H1 (cell line): ENCODE measurements around the gene PRKAR2B. TPM values are rescaled to one million over a fixed set of nuclear protein-coding genes. Genes with fewer than 3 reads are reported as not detected.

ENCODE experiments used
- CTCF ChIA-PET: fragments of 300-600 bp; sonication (Branson Sonifier 250); formaldehyde crosslinking; loops from one replicate; lab custom pipeline; 2021; ENCODE audit not compliant: partially characterized antibody; lab: Charles Lee
- POLR2A ChIA-PET: fragments of 300-600 bp; sonication (Branson Sonifier 250); formaldehyde crosslinking; loops from one replicate; lab custom pipeline; 2021; ENCODE audit warnings: inconsistent platforms; ENCODE audit not compliant: partially characterized antibody; lab: Charles Lee
- DNase-seq, 2 experiments: peaks; one replicate each; pipeline versions ENCODE4 v3.0.0 to v3.0.0-alpha.2; 2010 to 2022; ENCODE audit warnings: low spot score in 2 of 2, low read depth in 1 of 2, mixed read lengths in 1 of 2
- FAIRE-seq: peaks from 2 replicates; lab custom pipeline; 2011; peaks lifted over from hg19 to GRCh38; lab: Jason Lieb, UNC
- H2AFZ ChIP-seq: 2 replicates; pipeline ENCODE4 v1.8.1; 2012; ENCODE audit warnings: low read length, inconsistent platforms
- H2AK5ac ChIP-seq: 2 replicates; pipeline ENCODE4 v1.6.1; 2013; ENCODE audit warnings: low read depth, low read length
- H2BK120ac ChIP-seq: replicated peaks from 2 replicates; pipeline ENCODE3; 2013; ENCODE audit warnings: low read depth, low read length, inconsistent platforms
- H2BK12ac ChIP-seq: 2 replicates; pipeline ENCODE4 v1.6.1; 2013; ENCODE audit warnings: low read depth, low read length
- H2BK15ac ChIP-seq: 2 replicates; pipeline ENCODE4 v1.6.1; 2013; ENCODE audit warnings: low read length
- H2BK20ac ChIP-seq: 2 replicates; pipeline ENCODE4 v1.6.1; 2013; ENCODE audit warnings: low read length
- H2BK5ac ChIP-seq: 2 replicates; pipeline ENCODE4 v1.6.1; 2013; ENCODE audit warnings: low read depth, low read length
- H3K14ac ChIP-seq: 2 replicates; pipeline ENCODE4 v1.6.1; 2013; ENCODE audit warnings: inconsistent platforms; ENCODE audit not compliant: insufficient read length
- H3K18ac ChIP-seq: 2 replicates; pipeline ENCODE4 v1.6.1; 2013; ENCODE audit warnings: low read length; ENCODE audit errors: extremely low read depth
- H3K23ac ChIP-seq: 2 replicates; pipeline ENCODE4 v1.6.1; 2013; ENCODE audit warnings: inconsistent platforms; ENCODE audit not compliant: insufficient read length
- H3K23me2 ChIP-seq: 2 replicates; pipeline ENCODE4 v1.6.1; 2013; ENCODE audit warnings: low read depth, low read length
- H3K27ac ChIP-seq: 2 replicates; pipeline ENCODE4 v1.6.1; 2011; ENCODE audit warnings: low read depth, low read length, inconsistent platforms
- H3K27me3 ChIP-seq, 4 experiments: replicated peaks in 1 of 4; 1 replicate in 1 of 4; 2 replicates in 3 of 4; pipeline versions ENCODE4 v1.6.1 to v1.8.1; 2011 to 2013; ENCODE audit warnings: low read length in 3 of 4, mild to moderate bottlenecking in 3 of 4, inconsistent platforms in 2 of 4, mixed read lengths in 2 of 4, moderate library complexity in 1 of 4; ENCODE audit not compliant: control insufficient read depth in 3 of 4, insufficient read depth in 3 of 4; ENCODE audit errors: extremely low read depth in 1 of 4
- H3K36me3 ChIP-seq, 4 experiments: 2 replicates each; pipeline versions ENCODE4 v1.6.1 to v1.8.1; 2011 to 2013; ENCODE audit warnings: mild to moderate bottlenecking in 4 of 4, low read length in 3 of 4, moderate library complexity in 2 of 4, control low read depth in 1 of 4, inconsistent platforms in 1 of 4; ENCODE audit not compliant: insufficient read depth in 4 of 4, control insufficient read depth in 2 of 4
- H3K4ac ChIP-seq: replicated peaks from 2 replicates; pipeline ENCODE3; 2013; ENCODE audit warnings: low read length, low read depth, mixed read lengths, inconsistent platforms; ENCODE audit not compliant: insufficient read length
- H3K4me1 ChIP-seq, 4 experiments: replicated peaks in 1 of 4; 1 replicate in 1 of 4; 2 replicates in 3 of 4; pipeline versions ENCODE4 v1.6.1 to v1.8.1; 2011 to 2013; ENCODE audit warnings: low read length in 3 of 4, inconsistent platforms in 2 of 4, mixed read lengths in 1 of 4; ENCODE audit not compliant: insufficient read depth in 4 of 4, control insufficient read depth in 3 of 4
- H3K4me2 ChIP-seq, 2 experiments: 2 replicates each; pipeline versions ENCODE4 v1.6.1 to v1.8.1; 2011 to 2013; ENCODE audit warnings: low read depth in 2 of 2, low read length in 2 of 2, control low read depth in 1 of 2, inconsistent platforms in 1 of 2, mild to moderate bottlenecking in 1 of 2; ENCODE audit not compliant: insufficient read depth in 1 of 2
- H3K4me3 ChIP-seq, 4 experiments: fragments of 200-600, 300-600 bp in 1 of 4; sonication (generic), shearing (Covaris generic), sonication (Bioruptor Twin) in 1 of 4; 2 replicates each; pipeline versions ENCODE4 v1.5.1 to v1.8.1; 2011 to 2016; ENCODE audit warnings: low read length in 4 of 4, low read depth in 3 of 4, control low read depth in 2 of 4, inconsistent platforms in 2 of 4, mild to moderate bottlenecking in 2 of 4, mixed read lengths in 1 of 4, moderate library complexity in 1 of 4; ENCODE audit not compliant: insufficient read depth in 2 of 4; ENCODE audit errors: extremely low read depth in 1 of 4
- H3K56ac ChIP-seq: replicated peaks from 2 replicates; pipeline ENCODE3; 2013; ENCODE audit warnings: low read depth, mild to moderate bottlenecking, mixed read lengths, low read length, inconsistent platforms; ENCODE audit not compliant: insufficient read length
- H3K79me1 ChIP-seq: 2 replicates; pipeline ENCODE4 v1.6.1; 2013; ENCODE audit warnings: low read depth, low read length, control low read depth
- H3K79me2 ChIP-seq, 2 experiments: 2 replicates each; pipeline versions ENCODE4 v1.6.1 to v1.8.1; 2012 to 2013; ENCODE audit warnings: low read length in 2 of 2, mild to moderate bottlenecking in 2 of 2, inconsistent platforms in 1 of 2; ENCODE audit not compliant: insufficient read depth in 2 of 2, control insufficient read depth in 1 of 2
- H3K9ac ChIP-seq, 4 experiments: replicated peaks in 1 of 4; 1 replicate in 1 of 4; 2 replicates in 3 of 4; pipeline versions ENCODE4 v1.6.1 to v1.8.1; 2011 to 2013; ENCODE audit warnings: low read depth in 3 of 4, low read length in 3 of 4, control low read depth in 2 of 4, mild to moderate bottlenecking in 2 of 4, moderate library complexity in 2 of 4, inconsistent platforms in 1 of 4; ENCODE audit errors: extremely low read depth in 1 of 4
- H3K9me3 ChIP-seq, 2 experiments: 2 replicates each; pipeline versions ENCODE4 v1.6.1 to v1.8.1; 2012 to 2013; ENCODE audit warnings: mild to moderate bottlenecking in 2 of 2, moderate library complexity in 2 of 2, control low read depth in 1 of 2, inconsistent platforms in 1 of 2, low read depth in 1 of 2, low read length in 1 of 2, mixed read lengths in 1 of 2; ENCODE audit not compliant: insufficient read depth in 2 of 2
- H4K20me1 ChIP-seq, 2 experiments: replicated peaks in 1 of 2; 2 replicates each; pipeline versions ENCODE3 to v1.8.1; 2011 to 2013; ENCODE audit warnings: inconsistent platforms in 2 of 2, low read length in 2 of 2, mild to moderate bottlenecking in 1 of 2; ENCODE audit not compliant: insufficient read depth in 2 of 2, control insufficient read depth in 1 of 2
- H4K5ac ChIP-seq: 2 replicates; pipeline ENCODE4 v1.6.1; 2013; ENCODE audit warnings: low read length, low read depth, mixed read lengths, inconsistent platforms; ENCODE audit not compliant: insufficient read length
- H4K8ac ChIP-seq: 2 replicates; pipeline ENCODE4 v1.8.0; 2013; ENCODE audit warnings: mild to moderate bottlenecking, moderate library complexity, low read length, inconsistent platforms; ENCODE audit not compliant: insufficient read depth; ENCODE audit errors: extremely low read depth
- H4K91ac ChIP-seq: replicated peaks from 2 replicates; pipeline ENCODE3; 2013; ENCODE audit warnings: low read length, mixed read lengths, inconsistent platforms; ENCODE audit not compliant: insufficient read length
- BRCA1 ChIP-seq: IDR thresholded peaks from 2 replicates; pipeline ENCODE4 v1.6.1; 2012; ENCODE audit warnings: low read depth, low read length, improper control_type of control experiment
- CHD2 ChIP-seq: IDR thresholded peaks from 2 replicates; pipeline ENCODE4 v1.6.1; 2012; ENCODE audit warnings: low read length, improper control_type of control experiment
- EZH2 ChIP-seq: fragments of 200-600 bp; sonication (generic); IDR thresholded peaks from 2 replicates; pipeline ENCODE4 v1.7.1; 2012; ENCODE audit warnings: low read depth, mild to moderate bottlenecking, moderate library complexity, low read length, inconsistent platforms; ENCODE audit not compliant: severe bottlenecking
- GABPA ChIP-seq: IDR thresholded peaks from 2 replicates; pipeline ENCODE4 v1.6.1; 2011; ENCODE audit warnings: mild to moderate bottlenecking, low read length, moderate library complexity, borderline replicate concordance; ENCODE audit not compliant: insufficient read depth
- POU5F1 ChIP-seq: IDR thresholded peaks from 2 replicates; pipeline ENCODE4 v1.6.1; 2011; ENCODE audit warnings: low read depth, mild to moderate bottlenecking, low read length, moderate library complexity
- RXRA ChIP-seq: IDR thresholded peaks from 2 replicates; pipeline ENCODE4 v1.6.1; 2011; ENCODE audit warnings: low read depth, mild to moderate bottlenecking, low read length, moderate library complexity; ENCODE audit not compliant: insufficient read depth
- SUZ12 ChIP-seq: fragments of 200-600 bp; sonication (generic); IDR thresholded peaks from 2 replicates; pipeline ENCODE4 v1.6.1; 2012; ENCODE audit warnings: mild to moderate bottlenecking, inconsistent platforms, low read length, moderate library complexity, mixed read lengths
- TAF1 ChIP-seq: IDR thresholded peaks from 2 replicates; pipeline ENCODE4 v1.6.1; 2011; ENCODE audit warnings: mild to moderate bottlenecking, low read depth, low read length
- WGBS, 2 experiments: shearing (Covaris generic) in 1 of 2; methylation state at CpG; one replicate each; pipeline versions ENCODE4 v1.1.6 to v1.1.7; 2013 to 2015; ENCODE audit warnings: low lambda C conversion rate in 2 of 2, mixed read lengths in 2 of 2, inconsistent platforms in 1 of 2, low coverage in 1 of 2, missing lambda C conversion rate in 1 of 2; ENCODE audit not compliant: insufficient replicate concordance in 2 of 2, insufficient coverage in 1 of 2, insufficient read length in 1 of 2; ENCODE audit errors: extremely low coverage in 1 of 2, missing lambda C conversion rate in 1 of 2; 5-methylcytosine and 5-hydroxymethylcytosine counted together
- polyA plus RNA-seq, 7 experiments: library from polyadenylated mRNA; depleted of rRNA in 3 of 7; stranded (reverse) in 5 of 7; unstranded in 2 of 7; fragments of >200 nt in 5 of 7; fragments of 200-250 nt in 2 of 7; gene quantifications; 1 replicate in 5 of 7; 2 replicates in 1 of 7; 4 replicates in 1 of 7; pipeline versions ENCODE4 v1.2.1 to v1.2.3, GENCODE V29; 2011 to 2013; ENCODE audit warnings: missing spikeins in 2 of 7, mixed read lengths in 2 of 7
- total RNA-seq: library from RNA; stranded (reverse); fragmentation: NEBNext Ultra II Directional; extraction: Animal tissue kit (Norgen Biotek cat#: 25700); gene quantifications from 2 replicates; pipeline ENCODE4 v1.2.1, GENCODE V29; 2021

The PRKAR2B gene
- total and polyA plus RNA-seq, 2 of the 8 experiments (the other 6 are each of a cell fraction or from before 2014, with no cell fraction given) = 10.4 to 37.0 TPM

GRCh38 chr7:107007007-107007891, 37.3 kb upstream of the PRKAR2B start:
- Histone ChIP-seq H3K79me1 (no peaks in the 10 kb centered on the region), H3K14ac (no peak overlapping the region)

More at GRCh38 chr7:107007007-107007891, 37.3 kb upstream of the PRKAR2B start:
- no peaks in the 10 kb centered on the region for H3K9me3 ChIP-seq
- H3K4ac ChIP-seq = no peak overlapping the region
- H3K56ac ChIP-seq = no peak overlapping the region
- 0 out of 2 replicates have a peak overlapping the region, but pooled peaks have one; percentile 10 for H2AFZ ChIP-seq
- H2BK120ac ChIP-seq = no peak overlapping the region
- no peaks in the 10 kb centered on the region for H3K23me2 ChIP-seq
- FAIRE-seq (no peak), DNase-seq (no peak)
- H3K4me1 ChIP-seq = no peaks in the 10 kb centered on the region
- no peak overlapping the region for H2AK5ac ChIP-seq
- no peak overlapping the region for H2BK15ac ChIP-seq
- TF ChIP-seq EZH2 (no peak), RXRA (no peak), SUZ12 (no peak), POU5F1 (no peak), GABPA (no peak), BRCA1 (no peak), CHD2 (no peak), TAF1 (no peak)
- CTCF ChIA-PET = interaction anchor here (1.4 to 2.5 kb wide), 3 partner anchors 41 to 124 kb away, joined by 5 to 10 read pairs (median 7); no protein-coding TSS in a partner anchor
- no peak overlapping the region for H2BK12ac ChIP-seq
- no peak overlapping the region for H3K18ac ChIP-seq
- no peak overlapping the region for H2BK5ac ChIP-seq
- WGBS, 2 experiments = 95% methylated on average over 6 of the region's 6 CpGs; no CpG with 5 or more reads in 1 of the 2 experiments
- no peaks in the 10 kb centered on the region for H3K79me2 ChIP-seq
- H3K4me3 ChIP-seq = no peak overlapping the region
- H4K5ac ChIP-seq = no peak overlapping the region
- H3K9ac ChIP-seq = no peak overlapping the region
- H3K36me3 ChIP-seq = no peaks in the 10 kb centered on the region
- H4K91ac ChIP-seq = no peak overlapping the region
- no peak overlapping the region for H2BK20ac ChIP-seq
- no peak overlapping the region for H4K8ac ChIP-seq
- no peak overlapping the region for H3K27ac ChIP-seq
- POLR2A ChIA-PET = interaction anchor here (1.8 kb wide), 1 partner anchor 10 kb away, joined by 6 read pairs; no protein-coding TSS in a partner anchor
- no peak overlapping the region for H3K4me2 ChIP-seq
- H3K23ac ChIP-seq = no peak overlapping the region
- H4K20me1 ChIP-seq = no peaks in the 10 kb centered on the region
- H3K27me3 ChIP-seq = no peaks in the 10 kb centered on the region
